SIG-M5 treated with dmso at 0.1 percent for 504 hours (cell line): ENCODE data around the gene LETM1.

ENCODE experiments used
- DNase-seq: peaks from one replicate; lab custom pipeline; 2025; ENCODE audit not compliant: unreplicated experiment; lab: John Stamatoyannopoulos, UW

The LETM1 gene

DNA sequence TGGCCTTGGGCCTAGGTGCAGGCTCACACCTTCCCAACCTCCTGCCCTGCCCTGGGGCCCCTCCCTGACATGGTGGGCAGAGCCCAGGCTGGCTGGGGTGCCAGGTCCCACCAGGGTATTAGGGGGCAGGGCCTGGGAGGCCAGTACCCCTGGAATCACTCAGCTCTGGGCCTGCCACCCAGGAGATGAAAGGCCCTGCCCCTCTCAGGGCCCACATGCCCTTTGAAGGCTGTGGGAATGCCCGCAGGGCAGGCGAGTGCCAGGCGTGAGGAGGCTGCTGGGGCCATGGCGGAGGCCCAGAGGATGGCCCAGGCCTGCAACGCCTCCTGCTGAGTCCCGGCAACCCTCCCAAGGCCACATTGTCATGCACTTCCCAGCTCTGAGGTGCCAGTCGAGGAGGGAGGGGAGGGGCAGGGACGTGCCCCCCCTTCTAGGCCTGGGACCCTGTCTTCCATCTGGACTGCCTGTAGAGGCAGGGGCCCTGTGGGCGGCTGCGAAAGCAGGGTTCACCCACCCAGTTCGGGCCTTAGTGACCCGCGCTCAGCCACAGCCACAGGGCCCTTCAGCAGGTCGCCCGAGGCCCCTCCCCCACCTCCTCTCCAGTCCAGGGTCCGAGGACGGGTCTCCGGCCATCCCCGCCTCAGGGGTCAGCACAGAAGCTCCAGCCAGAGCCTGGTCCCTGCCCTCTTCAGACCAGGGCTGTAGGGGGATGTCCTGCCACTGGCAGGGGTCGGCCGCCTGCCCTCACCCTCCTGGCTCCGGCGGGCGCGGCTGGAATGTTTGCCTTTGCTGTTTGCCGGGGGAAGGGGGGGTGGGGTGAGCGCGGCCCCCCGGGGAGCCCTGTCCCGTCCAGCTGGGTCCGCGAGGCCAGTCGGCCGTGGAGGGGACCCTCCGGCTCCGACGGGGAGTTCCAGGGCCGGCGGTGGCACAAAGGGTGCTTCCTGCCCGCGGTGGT is 89.6 kb downstream of the LETM1 start:
- DNase-seq, result no peak

GRCh38 chr4:1765409-1766072 is 90.4 kb downstream of the LETM1 start:
- DNase-seq, result no peak

- DNase-seq, result no peak
Measured at GRCh38 chr4:1764670-1765069, 91.3 kb downstream of the LETM1 start.

DNA sequence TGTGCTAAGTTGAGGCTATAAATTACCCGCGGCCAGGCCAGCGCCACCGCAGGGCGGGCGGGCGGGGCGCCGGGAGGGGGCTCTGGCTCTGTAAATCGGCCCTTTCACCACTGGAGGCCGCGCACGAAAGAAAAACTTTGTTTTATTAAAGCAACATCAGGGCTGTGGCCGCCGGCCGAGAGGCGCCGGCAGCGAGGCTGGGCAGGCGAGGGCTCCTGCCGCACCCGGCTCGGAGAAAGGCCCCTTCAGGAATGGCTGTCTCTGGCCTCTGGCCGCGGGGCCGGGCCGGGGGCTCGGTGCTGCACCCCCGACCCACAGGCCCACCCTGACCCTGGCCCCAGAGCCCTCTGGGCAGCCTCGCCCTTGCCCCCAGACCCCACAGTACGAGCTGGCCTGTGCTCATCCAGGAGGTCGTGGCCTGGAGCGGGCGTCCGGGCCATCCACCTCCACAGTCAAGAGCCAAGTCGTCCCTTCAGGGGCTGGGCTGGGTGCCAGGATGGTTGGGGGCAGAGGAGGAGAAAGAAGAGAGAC is 92.3 kb downstream of the LETM1 start:
- no peak for DNase-seq

DNA sequence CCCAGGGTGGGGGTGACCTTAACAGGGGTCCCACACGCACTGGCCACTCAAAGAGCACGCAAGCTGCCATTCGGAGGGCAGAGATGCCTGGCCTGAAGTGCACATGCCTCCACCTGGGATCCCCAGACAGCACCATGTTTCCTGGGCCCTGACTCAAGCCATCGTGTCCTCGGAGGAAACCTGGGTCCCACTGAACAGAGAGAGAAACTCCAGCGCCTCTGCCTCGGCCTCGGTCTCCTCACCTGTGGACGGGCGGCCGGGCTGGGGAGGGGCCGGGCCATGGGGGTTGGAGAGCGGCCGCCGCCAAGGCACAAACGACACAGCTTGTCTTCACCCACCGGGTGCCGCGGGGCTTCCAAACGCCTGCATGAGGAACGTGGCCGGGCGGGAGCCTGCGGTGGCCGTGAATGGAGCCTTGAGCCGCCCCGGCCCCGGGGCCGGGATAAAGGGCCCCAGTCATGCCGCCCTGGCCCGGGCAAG is 92.8 kb downstream of the LETM1 start:
- DNase-seq, result no peak

DNA sequence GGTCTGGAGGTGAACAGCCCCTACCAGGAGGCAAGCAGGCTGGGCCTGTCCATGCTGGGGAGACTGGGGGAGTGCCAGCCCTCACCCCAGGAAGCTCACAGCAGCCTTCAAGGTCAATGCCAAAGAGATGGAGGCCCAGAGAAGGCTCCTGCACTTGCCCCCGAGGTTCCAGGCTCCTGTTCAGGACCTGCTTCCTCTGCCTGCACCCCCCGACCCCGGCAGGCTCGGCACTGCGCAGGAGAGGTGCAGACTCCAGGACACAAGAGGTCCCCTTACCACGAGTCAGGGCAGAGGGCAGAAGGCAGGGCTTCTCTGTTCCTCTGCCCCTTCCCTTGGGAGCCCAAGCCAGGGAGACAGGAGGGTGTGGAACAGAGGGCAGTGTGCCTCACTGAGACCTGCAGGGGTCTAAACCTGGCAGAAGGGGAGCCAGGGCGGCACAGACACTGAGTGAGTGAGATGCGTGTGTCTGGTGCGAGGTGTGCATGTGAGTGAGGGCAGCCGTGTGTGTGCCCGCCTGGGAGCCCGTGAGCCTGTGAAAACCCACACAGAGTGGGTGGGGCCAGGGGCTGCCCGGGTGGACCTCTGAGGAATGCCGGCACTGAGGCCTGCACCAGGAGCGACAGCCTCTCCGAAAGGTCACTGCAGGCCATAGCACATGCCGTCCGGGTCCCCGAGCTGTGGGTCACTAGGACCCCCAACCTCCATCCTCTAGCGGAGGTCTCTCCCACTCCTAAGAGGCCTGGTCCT is 93.5 kb downstream of the LETM1 start:
- no peak for DNase-seq
